Thoracic aorta (tissue), 2 donors: ENCODE data around the gene PTPRE. TPM values are rescaled to one million over a fixed set of nuclear protein-coding genes. Genes with fewer than 3 reads are reported as not detected.

Experiments
- ATAC-seq: fragments of 150-250 bp; one replicate; pipeline ENCODE4 v1.8.0; 2017; ENCODE audit warnings: low read depth; ENCODE audit not compliant: insufficient number of reproducible peaks, low FRiP score
- DNase-seq: peaks from one replicate; pipeline ENCODE4 v3.0.0-alpha.2; 2020; ENCODE audit warnings: low spot score
- H3K27ac ChIP-seq, 2 donors: fragments of 200-600 bp; sonication (generic); 1 replicate in 1 of 2; 2 replicates in 1 of 2; pipeline ENCODE4 v1.5.1; 2016; ENCODE audit warnings: mild to moderate bottlenecking in 2 of 2, moderate library complexity in 2 of 2
- H3K27me3 ChIP-seq: fragments of 200-600 bp; sonication (generic); replicated peaks from 2 replicates; pipeline ENCODE4 v1.6.0; 2016; ENCODE audit warnings: mild to moderate bottlenecking; ENCODE audit not compliant: insufficient read depth
- H3K36me3 ChIP-seq: fragments of 200-600 bp; sonication (generic); one replicate; pipeline ENCODE4 v1.5.1; 2016
- H3K4me1 ChIP-seq, 2 donors: fragments of 200-600 bp; sonication (generic); 1 replicate in 1 of 2; 2 replicates in 1 of 2; pipeline versions ENCODE4 v1.5.1 to v1.6.0; 2016; ENCODE audit warnings: low read depth in 2 of 2, mild to moderate bottlenecking in 1 of 2; ENCODE audit not compliant: control insufficient read depth in 1 of 2
- H3K4me3 ChIP-seq: fragments of 200-600 bp; sonication (generic); 2 replicates; pipeline ENCODE4 v1.5.1; 2016; ENCODE audit warnings: mild to moderate bottlenecking
- H3K9me3 ChIP-seq: fragments of 200-600 bp; sonication (generic); 2 replicates; pipeline ENCODE4 v1.5.1; 2016
- total RNA-seq, 2 donors: library from RNA; depleted of rRNA; stranded (reverse); fragments of >200 nt; gene quantifications; one replicate each; pipeline versions ENCODE4 v1.1.0 to v1.2.3, GENCODE V29; 2016
- TF ChIP-seq, protein P1 (sequence below): fragments of 200-600 bp; sonication (generic); IDR thresholded peaks from one replicate; pipeline ENCODE4 v1.5.1; 2019; ENCODE audit warnings: antibody characterized with exemption

The PTPRE gene
- total RNA-seq, 2 donors from 2014 or later = 41.9 to 45.1 TPM

DNA sequence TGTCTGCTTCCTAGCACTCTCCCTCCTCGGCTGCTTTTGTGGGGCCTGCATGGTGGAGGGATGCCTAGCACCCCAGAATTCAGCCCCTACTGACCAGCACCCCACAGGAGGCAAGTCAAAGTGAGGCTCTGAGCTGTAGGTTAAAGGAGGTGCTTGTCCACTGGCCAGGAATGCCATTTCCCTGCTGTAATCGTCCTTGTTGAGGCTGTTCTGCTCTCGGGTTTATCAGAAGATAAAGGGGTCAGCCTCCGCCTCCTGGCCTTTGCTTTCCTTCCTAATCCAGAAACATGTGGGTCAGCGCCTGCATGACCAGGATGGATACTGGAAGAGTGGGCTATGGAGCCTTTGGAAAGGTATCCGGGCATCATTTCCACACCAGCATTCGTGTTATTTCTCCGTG is 120.4 kb downstream of the PTPRE start:
- ATAC-seq (no peak), DNase-seq (no peak)
- Histone ChIP-seq H3K9me3 (no peaks in the 10 kb centered on the region), H3K27me3 (no peaks in the 10 kb centered on the region), H3K27ac (no peak overlapping the region), H3K4me3 (no peak overlapping the region), H3K36me3 (no peaks in the 10 kb centered on the region), H3K4me1 (no peaks in the 10 kb centered on the region)
- TF ChIP-seq, protein P1, sequence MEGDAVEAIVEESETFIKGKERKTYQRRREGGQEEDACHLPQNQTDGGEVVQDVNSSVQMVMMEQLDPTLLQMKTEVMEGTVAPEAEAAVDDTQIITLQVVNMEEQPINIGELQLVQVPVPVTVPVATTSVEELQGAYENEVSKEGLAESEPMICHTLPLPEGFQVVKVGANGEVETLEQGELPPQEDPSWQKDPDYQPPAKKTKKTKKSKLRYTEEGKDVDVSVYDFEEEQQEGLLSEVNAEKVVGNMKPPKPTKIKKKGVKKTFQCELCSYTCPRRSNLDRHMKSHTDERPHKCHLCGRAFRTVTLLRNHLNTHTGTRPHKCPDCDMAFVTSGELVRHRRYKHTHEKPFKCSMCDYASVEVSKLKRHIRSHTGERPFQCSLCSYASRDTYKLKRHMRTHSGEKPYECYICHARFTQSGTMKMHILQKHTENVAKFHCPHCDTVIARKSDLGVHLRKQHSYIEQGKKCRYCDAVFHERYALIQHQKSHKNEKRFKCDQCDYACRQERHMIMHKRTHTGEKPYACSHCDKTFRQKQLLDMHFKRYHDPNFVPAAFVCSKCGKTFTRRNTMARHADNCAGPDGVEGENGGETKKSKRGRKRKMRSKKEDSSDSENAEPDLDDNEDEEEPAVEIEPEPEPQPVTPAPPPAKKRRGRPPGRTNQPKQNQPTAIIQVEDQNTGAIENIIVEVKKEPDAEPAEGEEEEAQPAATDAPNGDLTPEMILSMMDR = no peak

- H3K4me3 ChIP-seq = no peak overlapping the region
- no peak for DNase-seq
- ATAC-seq = no peak
- TF ChIP-seq, protein P1 = no peak
- H3K9me3 ChIP-seq = no peaks in the 10 kb centered on the region
- H3K4me1 ChIP-seq = no peaks in the 10 kb centered on the region
- H3K27me3 ChIP-seq = no peaks in the 10 kb centered on the region
- H3K36me3 ChIP-seq = no peaks in the 10 kb centered on the region
- no peak overlapping the region for H3K27ac ChIP-seq
These were observed 121.1 kb downstream of the PTPRE start for GRCh38 chr10:128027822-128028507.

- no peaks in the 10 kb centered on the region for H3K27me3 ChIP-seq
- H3K4me3 ChIP-seq = no peak overlapping the region
- no peaks in the 10 kb centered on the region for H3K9me3 ChIP-seq
- H3K36me3 ChIP-seq = no peaks in the 10 kb centered on the region
- no peaks in the 10 kb centered on the region for H3K4me1 ChIP-seq
- peak; percentile 20 for ATAC-seq
- DNase-seq = no peak
- no peak overlapping the region for H3K27ac ChIP-seq
- TF ChIP-seq, protein P1 = no peak
These were observed 121.8 kb downstream of the PTPRE start for GRCh38 chr10:128028508-128029289.

- Histone ChIP-seq H3K4me1 (no peaks in the 10 kb centered on the region), H3K36me3 (no peaks in the 10 kb centered on the region), H3K9me3 (no peaks in the 10 kb centered on the region), H3K27me3 (no peaks in the 10 kb centered on the region), H3K27ac (no peak overlapping the region), H3K4me3 (no peak overlapping the region)
- ATAC-seq (no peak), DNase-seq (no peak)
- TF ChIP-seq, protein P1 = no peak
These were observed 122.4 kb downstream of the PTPRE start for GRCh38 chr10:128029290-128029651.

DNA sequence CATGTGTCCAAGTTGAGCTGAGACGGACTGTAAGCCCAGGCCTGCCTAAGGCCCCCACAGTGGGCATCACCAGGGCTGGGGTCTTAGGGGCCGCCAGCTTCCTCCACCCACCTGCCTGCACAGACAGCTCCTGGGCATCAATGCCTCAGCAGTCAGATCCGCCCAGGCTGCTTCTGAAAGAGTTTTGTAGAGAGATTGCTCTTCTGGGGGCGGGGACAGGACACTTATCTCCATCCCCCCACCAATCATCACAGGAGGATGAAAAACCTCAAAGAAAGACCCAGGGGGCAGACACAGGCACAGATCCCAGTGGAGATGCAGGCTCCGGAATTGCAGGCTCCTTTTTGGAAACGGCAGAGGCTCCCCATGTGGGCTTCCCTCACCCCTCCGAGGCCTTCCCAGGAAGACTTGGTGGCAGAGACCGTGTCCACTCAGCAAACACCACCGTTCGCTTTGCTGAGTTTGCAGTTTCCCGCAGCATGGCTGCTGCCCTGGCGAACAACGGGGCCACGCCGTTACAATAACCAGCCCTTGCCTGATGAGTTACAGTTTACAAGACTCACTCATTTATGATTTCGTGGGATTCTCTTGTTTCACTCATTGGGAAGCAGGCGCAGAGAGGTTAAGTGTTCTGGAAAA is 122.9 kb downstream of the PTPRE start:
- Histone ChIP-seq H3K36me3 (no peaks in the 10 kb centered on the region), H3K27me3 (no peaks in the 10 kb centered on the region), H3K9me3 (no peaks in the 10 kb centered on the region), H3K4me3 (no peak overlapping the region), H3K4me1 (no peaks in the 10 kb centered on the region), H3K27ac (no peak overlapping the region)
- TF ChIP-seq, protein P1 = no peak
- ATAC-seq (no peak), DNase-seq (no peak)
